ENCODE results near the gene NPHS1.
"Not testable (repeated sequence)": the region's sequence is repeated elsewhere in the genome, so short reads cannot be mapped to it uniquely, and the experiment has no call there.

Gene NPHS1

DNA sequence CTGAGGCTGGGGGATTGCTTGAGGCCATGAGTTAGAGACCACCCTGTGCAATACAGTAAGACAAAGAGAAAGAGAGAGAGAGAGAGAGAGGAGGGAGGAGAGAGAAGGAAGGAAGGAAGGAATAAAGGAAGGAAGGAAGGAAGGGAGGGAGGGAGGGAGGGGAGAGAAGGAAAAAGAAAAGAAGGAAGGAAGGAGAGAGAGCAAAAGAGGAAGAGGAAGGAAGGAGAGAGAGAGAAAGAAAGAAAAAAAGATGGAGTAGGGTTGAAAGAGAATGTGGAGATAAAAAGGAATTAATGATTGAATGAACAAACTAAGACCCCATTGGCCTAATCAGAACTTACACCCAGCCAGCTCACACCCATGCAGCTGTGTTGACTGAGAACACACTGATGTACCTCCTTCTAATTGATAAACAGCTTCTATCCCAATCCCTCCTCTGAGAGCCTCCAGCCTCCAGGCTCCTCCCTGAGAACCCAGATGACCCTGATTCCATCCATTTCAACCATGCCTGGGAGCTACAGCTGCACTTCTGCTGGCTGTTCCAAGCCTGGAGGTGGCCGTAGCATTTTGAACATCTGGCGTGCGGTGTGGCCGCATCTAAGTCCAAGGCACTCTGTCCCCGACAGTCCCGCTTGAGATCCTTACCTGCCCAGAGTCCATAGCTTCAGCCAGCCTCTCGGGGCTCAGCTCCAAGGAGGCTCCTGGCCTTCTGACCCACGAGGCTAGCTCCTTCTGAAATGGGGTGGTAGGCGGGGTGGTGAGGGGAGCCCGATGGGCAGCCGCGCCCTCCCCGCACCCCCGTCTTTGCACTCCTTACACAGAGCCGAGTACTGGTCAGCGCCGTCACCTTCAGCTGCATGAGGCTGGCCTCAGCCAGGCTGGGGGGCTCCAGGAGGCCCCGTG is 40.7 kb downstream of the NPHS1 start:
- DNase-seq = no peak

DNA sequence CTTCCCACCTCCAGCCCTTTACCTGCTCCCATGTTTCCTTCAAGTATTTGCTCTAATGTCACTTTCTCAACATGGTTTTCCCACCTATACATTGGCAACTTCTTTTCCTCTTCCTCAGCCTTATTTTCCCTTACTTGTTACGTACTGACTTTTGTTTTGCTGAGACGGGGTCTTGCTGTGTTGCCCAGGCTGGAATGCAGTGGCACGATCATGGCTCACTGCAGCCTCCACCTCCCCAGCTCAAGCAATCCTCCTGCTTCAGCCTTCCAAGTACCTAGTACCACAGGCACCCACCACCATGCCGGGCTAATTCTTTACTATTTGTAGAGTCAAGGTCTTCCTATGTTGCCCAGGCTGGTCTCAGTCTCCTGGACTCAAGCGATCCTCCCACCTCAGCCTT is 44.7 kb downstream of the NPHS1 start:
- no peak for DNase-seq

DNA sequence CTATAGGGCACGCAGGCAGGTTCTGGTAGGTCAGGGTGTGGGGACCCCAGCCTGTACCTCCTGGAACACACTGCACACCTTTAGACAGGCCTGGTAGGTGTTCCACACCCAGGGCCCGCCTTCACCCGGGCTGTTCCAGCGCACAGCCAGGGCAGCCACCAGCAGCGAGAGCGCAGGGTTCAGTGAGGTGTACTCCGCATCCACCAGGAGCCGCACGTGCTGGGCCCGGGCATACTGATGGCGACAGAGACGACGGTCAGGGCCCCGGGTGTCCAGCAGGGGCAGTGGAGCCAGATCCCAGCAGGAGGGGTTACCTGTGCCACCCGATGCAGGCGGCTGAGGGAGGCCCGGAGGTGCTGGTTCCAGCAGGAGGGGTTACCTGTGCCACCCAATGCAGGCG is 45.7 kb downstream of the NPHS1 start:
- DNase-seq = no peak

DNA sequence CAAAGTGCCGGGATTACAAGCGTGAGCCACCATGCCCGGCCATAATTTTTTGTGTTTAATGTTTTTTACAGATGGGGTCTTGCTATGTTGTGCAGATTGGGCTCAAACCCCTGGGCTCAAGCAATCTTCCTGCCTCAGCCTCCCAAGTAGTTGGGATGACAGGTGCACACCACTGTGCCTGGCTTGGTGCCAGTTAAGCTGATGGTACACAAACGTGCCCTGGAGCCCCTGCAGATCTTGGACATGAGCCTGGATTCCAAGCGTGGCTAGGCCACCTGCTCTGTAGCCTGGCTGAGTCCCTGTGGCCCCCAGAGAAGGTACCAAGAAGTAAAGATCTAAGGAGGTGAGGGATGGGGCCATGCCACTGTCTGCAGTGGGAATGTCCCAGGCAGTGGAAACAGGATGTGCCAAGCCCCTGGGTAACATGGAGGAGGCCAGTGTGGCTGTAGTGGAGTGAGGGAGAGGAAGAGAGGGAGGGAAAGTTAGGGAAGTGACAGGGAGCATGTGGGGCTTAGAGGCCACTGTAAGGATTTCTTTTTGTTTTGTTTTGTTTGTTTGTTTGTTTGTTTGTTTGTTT is 46.7 kb downstream of the NPHS1 start:
- no peak for DNase-seq

DNA sequence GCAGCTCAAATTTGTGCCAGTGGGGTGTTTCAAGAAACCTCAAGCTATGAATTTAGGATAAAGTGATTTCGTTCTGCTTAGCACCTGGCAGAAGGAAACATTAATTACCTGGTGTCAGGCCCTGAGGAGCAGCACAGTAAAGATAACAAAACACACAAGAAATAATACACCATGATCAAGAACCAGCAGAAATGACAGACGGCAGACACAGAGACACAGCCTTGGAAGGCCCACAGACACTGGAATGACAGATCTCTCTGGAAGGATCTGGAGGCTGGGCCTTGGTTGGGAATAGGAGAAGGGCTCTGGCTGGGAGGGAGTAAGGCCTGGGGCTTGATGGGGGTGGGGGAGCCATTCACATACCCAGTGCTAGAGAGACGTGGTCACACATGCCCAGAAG is 50.5 kb downstream of the NPHS1 start:
- DNase-seq = no peak

DNA sequence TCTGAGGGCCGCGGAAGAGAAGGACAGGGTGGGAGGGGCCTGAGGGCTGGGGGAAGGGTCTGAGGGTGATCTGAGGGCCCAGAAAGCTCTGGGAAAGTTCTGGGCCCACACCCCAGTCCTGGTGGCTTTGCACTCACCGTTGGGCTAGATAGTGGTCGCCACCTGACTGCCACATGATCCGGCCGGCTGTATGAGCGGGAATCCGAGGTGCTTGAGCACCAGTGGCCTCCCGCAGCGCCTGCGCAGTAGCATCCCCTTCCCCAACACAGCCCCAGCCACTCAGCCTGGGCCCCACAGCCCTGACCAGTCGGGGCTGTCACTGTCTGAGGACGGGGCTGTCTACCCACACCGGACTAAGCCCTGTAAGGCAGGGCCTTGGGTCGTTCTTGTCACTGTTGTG is 54.6 kb downstream of the NPHS1 start:
- no peak for DNase-seq

DNA sequence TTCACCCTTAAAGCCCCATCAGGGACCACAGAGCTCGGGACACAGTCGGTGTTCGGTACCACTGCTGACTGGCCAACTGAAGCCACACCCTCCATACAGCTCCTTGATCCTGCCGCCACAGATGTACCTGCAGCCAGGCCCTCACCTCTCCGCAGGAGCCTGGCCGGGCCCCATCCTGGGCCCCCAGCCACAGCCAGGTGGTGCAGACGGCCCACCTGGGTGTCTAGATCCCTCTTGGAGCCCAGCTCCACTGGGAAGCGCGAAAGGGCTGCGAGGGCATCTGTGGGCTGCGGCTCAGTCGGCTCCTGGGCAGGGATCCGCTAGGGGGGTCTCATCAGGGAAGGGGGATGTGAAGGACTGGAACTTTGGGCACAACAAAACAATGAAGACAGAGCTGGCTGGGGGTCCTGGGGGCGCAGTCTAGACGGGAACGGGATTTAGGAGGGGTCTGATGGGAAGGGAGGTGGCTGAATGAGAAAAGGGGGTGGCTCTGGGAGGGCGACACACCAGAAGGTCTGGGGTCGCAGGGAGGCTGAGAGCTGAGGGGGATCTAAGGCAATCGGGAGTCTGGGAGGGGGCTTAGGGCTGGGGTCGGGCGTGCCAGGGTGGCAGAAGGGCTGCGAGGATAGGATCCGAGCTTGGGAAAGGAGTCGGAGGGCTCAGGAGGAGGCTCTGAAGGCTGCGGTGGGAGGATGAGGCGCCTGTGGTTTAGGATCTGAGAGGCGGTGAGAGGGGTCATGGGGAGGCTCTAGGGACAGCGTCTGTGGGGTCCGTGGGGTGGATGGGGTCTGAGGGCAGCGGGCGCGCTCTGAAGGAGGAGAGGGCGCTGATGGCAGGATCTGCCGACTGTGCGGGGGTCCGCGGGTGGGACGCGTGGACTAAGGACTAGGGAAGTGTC is 55.4 kb downstream of the NPHS1 start:
- DNase-seq = no peak

DNA sequence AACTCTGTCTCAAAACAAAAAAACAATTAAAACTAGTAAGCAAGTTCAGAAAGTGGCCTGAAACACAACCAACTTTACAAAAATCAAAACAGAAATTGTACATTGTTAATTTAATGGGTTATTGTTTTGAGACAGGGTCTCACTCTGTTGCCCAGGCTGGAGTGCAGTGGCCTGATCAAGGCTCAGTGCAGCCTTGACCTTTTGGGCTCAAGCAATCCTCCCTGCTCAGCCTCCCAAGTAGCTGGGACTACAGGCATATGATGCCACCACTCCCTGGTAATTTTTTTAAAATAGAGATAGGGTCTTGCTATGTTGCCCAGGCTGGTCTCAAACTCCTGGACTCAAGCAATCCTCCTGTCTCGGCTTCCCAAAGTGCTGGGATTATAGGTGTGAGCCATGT is 56.7 kb downstream of the NPHS1 start:
- DNase-seq = not testable (repeated sequence)

DNA sequence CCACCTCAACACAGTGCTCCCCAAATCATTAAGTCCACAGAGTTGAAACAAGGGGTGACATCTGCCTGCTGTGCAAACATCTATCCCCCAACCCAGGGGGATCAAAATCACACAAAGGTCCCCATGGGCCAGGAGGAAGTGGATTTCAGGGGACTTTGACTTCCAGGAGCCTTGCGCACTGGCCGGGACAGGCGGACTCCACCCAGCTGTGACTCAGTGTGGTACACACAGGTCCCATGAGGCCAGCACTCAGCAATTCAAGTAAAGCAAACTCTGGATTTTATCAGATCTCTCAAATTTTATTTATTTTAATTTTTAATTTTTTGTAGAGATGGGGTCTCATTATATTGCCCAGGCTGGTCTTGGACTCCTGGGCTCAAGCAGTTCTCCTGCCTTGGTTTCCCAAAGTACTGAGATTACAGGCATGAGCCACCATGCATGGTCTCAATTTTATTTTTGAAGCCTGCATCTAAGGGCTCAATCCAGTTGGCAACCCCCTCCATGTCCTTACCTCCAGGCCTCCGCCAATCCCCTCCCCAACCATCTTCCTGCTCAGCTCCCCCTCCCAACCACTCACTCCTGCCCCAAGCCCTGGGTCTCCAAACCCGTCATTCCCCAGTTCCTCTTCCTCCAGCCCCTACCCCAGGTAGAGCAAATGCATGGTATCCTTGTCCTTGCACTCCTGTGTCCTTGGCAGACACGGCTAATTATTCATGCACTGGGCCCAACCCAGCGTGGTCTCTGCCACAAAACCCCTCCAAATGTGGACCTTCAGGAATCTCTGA is 58.7 kb downstream of the NPHS1 start:
- DNase-seq = no peak

DNA sequence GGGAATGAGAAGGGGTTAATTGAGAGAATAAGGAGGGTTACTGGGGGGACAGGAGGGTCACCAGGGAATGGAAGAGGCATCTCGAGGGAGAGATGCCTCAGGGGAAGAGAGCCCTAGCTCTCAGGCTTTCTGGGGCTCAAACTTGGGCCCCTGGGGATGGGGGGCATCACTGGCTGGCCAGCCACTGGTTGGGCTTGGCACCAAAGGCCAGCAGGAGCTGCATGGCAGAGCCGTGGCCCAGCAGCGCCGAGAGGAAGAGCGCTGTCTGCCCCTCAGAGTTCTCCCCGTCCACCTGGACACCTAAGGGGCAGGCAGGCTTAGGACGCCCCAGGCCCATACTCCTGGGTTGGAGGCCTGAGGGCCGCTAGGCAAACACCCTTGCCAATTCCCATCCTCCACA is 59.4 kb downstream of the NPHS1 start:
- no peak for DNase-seq

DNA sequence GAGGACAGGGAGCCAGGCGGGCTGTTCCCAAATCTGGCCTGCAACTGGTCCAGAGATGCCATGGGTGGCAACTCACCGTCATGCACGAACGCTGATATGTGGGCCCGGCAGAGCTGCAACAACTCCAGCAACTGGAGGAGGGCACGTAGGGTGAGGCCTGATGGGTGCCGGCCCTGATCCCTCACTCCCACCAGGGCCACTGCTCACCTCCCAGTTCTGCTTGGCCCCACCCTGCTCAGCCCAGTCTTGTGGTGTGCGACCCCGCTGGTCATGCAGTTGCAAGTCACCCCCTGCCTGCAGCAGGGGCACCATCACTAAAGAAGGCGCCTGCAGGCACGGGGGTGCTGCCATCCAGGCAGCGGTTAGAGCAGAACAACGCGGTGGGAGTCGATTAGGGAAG is 60.0 kb downstream of the NPHS1 start:
- DNase-seq = no peak

DNA sequence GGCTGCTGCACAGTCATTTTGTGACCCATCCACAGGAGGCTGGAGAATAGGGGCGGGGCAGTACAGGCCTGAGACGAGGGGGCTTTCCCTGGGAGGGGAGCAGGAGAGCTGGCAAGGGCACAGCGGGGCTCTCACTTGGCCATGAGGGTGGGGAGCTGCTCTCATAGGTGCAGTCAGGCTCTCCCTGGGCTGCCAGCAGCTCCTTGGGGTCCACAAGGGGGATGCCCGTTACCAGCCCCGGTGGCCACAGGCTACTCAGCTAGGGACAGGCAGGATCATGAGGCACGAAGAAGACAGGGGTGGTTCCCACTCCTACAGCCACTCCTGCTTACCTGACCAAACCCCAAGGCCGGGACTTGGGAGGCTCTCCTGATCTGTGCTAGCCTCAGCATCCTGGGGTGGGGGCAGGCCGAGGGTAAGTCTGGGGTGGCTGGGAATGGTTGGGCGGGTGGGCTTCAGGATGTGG is 60.5 kb downstream of the NPHS1 start:
- no peak for DNase-seq

DNA sequence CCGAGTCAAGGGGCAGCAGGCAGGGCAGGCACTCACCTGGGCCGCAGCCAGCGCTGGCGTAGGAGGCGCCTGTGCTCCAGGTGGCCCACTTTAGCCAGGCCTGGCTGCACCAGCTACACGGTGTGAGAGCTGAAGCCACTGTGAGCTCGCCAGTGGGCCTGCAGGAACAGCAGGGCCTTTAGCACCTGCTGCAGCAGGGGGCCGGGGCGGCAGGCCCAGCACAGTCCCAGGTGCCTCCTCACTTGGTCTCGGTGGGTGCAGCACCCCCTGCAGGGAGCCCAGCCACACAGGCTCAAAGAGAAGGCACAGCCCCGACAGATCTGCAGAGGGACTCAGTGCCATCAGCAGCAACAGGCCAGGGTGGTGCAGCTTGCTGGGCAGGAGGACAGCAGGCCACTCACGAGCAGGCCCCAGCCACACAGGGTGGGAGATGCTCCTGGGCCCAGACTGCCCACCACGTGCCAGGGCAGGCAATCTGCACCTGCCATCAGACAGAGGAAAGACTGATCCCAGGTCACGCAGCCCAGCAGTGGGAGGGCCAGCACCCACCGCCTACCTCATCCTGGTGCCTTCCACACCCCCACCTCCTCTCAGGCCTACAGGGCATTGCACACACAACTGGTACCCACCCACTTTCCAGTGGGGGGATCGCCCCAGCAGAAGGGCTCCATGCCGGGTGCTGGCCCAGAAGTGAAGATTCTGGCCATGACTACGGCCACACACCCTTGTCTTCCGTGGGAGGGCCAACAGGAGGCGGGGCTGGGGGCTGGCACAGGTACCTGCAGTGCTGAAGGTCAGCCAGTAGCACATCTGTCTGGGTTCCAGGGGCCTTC is 61.1 kb downstream of the NPHS1 start:
- no peak for DNase-seq

DNA sequence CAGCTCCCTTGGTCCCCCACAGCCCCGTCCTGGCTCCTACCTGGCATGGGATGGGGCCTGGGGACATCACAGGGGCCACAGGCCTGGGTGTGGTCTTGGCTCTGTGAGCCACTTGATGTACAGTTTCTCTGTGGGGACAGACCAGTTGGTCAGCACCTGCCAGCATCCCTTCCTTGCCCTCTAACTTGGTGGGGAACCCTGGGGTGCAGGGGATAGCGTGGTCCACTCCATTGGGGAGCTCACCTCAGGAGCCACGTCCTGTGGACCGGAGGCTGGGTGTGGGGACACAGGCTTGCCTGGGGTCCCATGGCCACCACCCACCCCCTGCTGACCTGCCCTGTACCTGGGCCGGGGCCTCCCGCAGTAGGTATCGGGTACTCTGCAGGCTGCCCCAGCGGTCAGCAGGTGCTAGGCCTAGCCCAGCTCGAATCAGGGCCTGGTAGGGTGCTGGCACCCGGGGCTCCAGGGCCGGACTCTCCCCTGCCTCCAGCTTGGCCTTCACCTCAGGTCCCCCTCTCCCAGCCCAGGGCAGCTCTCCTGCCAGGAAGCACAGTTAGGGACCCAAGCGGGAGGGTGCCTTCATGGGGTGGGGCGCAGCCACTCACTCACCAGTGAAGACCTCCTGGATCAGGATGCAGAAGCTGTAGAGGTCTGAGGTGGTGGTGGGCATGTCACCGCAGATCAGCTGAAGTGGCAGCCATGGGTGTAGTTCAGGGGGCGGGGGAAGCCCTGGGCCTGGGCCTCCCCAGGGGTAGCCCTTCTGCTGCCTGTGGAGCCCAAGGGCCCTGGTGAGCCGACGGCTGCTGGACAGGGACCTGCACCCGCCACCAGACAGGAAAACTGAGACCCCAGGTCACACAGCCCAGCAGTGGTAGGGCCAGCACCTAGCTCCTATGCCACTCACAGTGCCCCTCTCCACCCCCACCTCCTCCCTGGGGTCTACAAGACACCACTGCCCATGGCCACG is 62.0 kb downstream of the NPHS1 start:
- DNase-seq = no peak

DNA sequence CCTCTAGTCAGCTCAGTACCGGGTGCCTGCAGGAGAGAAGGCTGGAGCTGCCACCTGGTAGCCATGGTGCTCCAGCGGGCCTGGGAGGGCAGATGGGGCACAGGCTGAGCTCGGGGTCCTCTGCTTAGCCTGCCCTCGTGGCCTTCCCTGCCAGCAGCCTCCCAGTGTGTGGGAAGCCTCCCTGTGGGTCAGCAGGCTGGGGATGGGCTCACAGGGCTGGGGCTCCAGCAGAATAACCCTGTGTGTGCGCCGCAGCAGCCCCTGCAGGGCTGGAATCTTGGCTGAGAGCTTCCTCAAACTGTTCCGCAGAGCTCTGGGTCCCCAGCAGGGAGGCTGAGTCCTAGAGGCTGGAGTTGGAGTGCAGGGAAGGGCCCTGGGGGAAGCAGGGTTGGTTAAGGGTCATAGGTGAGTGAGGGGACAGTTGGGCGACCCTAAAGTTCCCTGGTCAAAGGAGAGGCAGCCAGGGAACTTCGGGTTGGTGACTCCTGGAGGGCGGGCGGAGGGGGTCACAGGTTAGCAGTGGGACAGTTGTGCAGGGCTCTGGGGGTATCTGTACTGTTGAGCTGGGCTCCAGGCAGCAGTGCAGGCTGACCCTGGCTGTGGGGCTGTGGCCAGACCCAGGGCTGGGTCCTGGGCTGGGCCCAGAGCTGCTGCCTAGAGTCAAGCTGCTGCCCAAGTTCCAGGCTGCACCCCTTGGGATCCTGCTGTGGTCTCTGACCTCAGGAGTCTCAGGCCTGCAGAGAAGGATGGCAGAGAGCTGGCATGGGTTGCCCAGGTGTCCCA is 62.9 kb downstream of the NPHS1 start:
- DNase-seq = no peak

DNA sequence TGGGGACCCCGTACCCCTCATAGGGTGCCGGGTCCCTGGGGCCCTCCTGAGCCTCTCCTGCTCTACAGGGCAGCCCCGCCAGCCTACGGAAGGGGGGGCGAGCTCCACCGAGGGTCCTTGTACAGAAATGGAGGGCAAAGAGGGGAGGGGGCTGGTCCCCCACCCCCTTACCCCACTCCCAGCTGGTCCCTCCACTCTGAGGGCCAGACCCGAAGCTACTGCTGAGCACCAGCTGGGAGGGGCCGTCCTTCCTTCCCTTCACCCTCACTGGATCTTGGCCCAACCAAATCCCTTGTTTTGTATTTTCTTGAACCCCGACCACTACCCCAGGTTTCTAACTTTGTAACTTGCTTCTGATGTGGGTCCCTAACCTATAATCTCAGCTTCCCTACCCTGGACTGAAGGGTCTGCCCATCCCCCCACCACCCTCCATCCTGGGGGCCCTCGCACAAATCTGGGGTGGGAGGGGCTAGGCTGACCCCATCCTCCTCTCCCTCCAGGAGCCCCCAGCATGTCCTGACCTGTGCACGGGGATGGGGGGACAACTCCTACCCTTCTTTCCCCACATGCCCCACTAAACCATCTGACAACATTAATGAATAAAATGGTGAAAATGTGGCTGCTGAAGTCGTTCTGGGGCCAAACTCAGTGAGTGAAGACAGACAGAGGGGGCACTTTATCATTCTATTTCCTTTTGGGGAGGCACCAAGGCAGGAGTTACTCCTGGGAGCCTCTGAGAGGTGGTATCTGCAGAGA is 63.9 kb downstream of the NPHS1 start:
- no peak for DNase-seq

DNA sequence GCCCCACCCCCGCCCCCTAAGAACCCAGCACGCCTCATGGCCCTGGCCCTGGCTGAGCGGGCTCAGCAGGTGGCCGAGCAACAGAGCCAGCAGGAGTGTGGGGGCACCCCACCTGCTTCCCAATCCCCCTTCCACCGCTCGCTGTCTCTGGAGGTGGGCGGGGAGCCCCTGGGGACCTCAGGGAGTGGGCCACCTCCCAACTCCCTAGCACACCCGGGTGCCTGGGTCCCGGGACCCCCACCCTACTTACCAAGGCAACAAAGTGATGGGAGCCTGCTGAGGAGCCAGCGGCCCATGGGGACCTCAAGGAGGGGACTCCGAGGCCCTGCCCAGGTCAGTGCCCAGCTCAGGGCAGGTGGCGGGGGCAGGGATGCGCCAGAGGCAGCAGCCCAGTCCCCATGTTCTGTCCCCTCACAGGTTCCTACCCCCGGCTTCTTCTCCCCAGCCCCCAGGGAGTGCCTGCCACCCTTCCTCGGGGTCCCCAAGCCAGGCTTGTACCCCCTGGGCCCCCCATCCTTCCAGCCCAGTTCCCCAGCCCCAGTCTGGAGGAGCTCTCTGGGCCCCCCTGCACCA is 65.0 kb downstream of the NPHS1 start:
- no peak for DNase-seq
